ENCODE results near the gene DDX46.

DDX46 gene

GRCh38 chr5:134873494-134873893 lies 114.9 kb downstream of the DDX46 start:
- Histone ChIP-seq H3K4me1 (ENCODE audit: insufficient read depth, low read length, poor library complexity, severe bottlenecking) (peaks cover 6% of the 10 kb centered on the region), H3F3A (ENCODE audit: low read depth) (no peaks in the 10 kb centered on the region), H3K9ac (ENCODE audit: low read depth, low read length, poor library complexity, severe bottlenecking) (peak overlapping the region; percentile 84), H3K27me3 (ENCODE audit: insufficient read depth, low read length, poor library complexity, severe bottlenecking) (no peaks in the 10 kb centered on the region), H3K79me2 (ENCODE audit: insufficient read depth, low read length) (peaks cover 30% of the 10 kb centered on the region), H3K4me2 (ENCODE audit: low read depth, low read length, poor library complexity, severe bottlenecking) (peak overlapping the region; percentile 94), H2AFZ (ENCODE audit: low read length) (peak overlapping the region; percentile 96), H3K9me3 (ENCODE audit: insufficient read depth, low read depth, low read length) (no peaks in the 10 kb centered on the region), H3K9me2 (replicated peaks; ENCODE audit: low read depth, low read length) (no peaks in the 10 kb centered on the region), H3K4me3 (ENCODE audit: low read length, poor library complexity, severe bottlenecking) (peak overlapping the region; percentile 90), H3K36me3 (ENCODE audit: insufficient read depth, low read length) (no peaks in the 10 kb centered on the region), H4K20me1 (ENCODE audit: insufficient read depth, low read length, poor library complexity, severe bottlenecking) (no peaks in the 10 kb centered on the region)
- TF ChIP-seq EZH2phosphoT487 (IDR thresholded peaks at IDR 0.05; ENCODE audit: borderline replicate concordance): no peak

GRCh38 chr5:134873987-134874830 lies 115.6 kb downstream of the DDX46 start, which contains the start of gene TXNDC15:
TXNDC15 (plus strand) TSS chr5:134874371; CDS start chr5:134874428, 57 bp downstream.
- peak within 1 kb of the TSS; percentile 96 for H2AFZ ChIP-seq (ENCODE audit: low read length)
- H4K20me1 ChIP-seq (ENCODE audit: insufficient read depth, low read length, poor library complexity, severe bottlenecking): no peaks in the 10 kb centered on the region
- no peaks in the 10 kb centered on the region for H3K9me3 ChIP-seq (ENCODE audit: insufficient read depth, low read depth, low read length)
- H3K27me3 ChIP-seq (ENCODE audit: insufficient read depth, low read length, poor library complexity, severe bottlenecking): no peaks in the 10 kb centered on the region
- H3K9me2 ChIP-seq (replicated peaks; ENCODE audit: low read depth, low read length): no peaks in the 10 kb centered on the region
- H3K36me3 ChIP-seq (ENCODE audit: insufficient read depth, low read length): no peaks in the 10 kb centered on the region
- H3K4me3 ChIP-seq (ENCODE audit: low read length, poor library complexity, severe bottlenecking): peak within 1 kb of the TSS; percentile 90
- H3K79me2 ChIP-seq (ENCODE audit: insufficient read depth, low read length): peaks cover 30% of the 10 kb centered on the region
- H3K4me1 ChIP-seq (ENCODE audit: insufficient read depth, low read length, poor library complexity, severe bottlenecking): peaks cover 6% of the 10 kb centered on the region
- TF ChIP-seq EZH2phosphoT487 (IDR thresholded peaks at IDR 0.05; ENCODE audit: borderline replicate concordance) (no peak), CTCF (conservative IDR thresholded peaks at IDR 0.05; ENCODE audit: low read length) (no peak)
- no peaks in the 10 kb centered on the region for H3F3A ChIP-seq (ENCODE audit: low read depth)
- peak within 1 kb of the TSS; percentile 84 for H3K9ac ChIP-seq (ENCODE audit: low read depth, low read length, poor library complexity, severe bottlenecking)
- peak within 1 kb of the TSS; percentile 94 for H3K4me2 ChIP-seq (ENCODE audit: low read depth, low read length, poor library complexity, severe bottlenecking)

- no peaks in the 10 kb centered on the region for H3K9me2 ChIP-seq (replicated peaks; ENCODE audit: low read depth, low read length)
- H4K20me1 ChIP-seq (ENCODE audit: insufficient read depth, low read length, poor library complexity, severe bottlenecking): no peaks in the 10 kb centered on the region
- H3K36me3 ChIP-seq (ENCODE audit: insufficient read depth, low read length): no peaks in the 10 kb centered on the region
- H3K27me3 ChIP-seq (ENCODE audit: insufficient read depth, low read length, poor library complexity, severe bottlenecking): no peaks in the 10 kb centered on the region
- peaks cover 6% of the 10 kb centered on the region for H3K4me1 ChIP-seq (ENCODE audit: insufficient read depth, low read length, poor library complexity, severe bottlenecking)
- H3K79me2 ChIP-seq (ENCODE audit: insufficient read depth, low read length): peaks cover 30% of the 10 kb centered on the region
- peak overlapping the region; percentile 84 for H3K9ac ChIP-seq (ENCODE audit: low read depth, low read length, poor library complexity, severe bottlenecking)
- TF ChIP-seq EZH2phosphoT487 (IDR thresholded peaks at IDR 0.05; ENCODE audit: borderline replicate concordance) (no peak), CTCF (conservative IDR thresholded peaks at IDR 0.05; ENCODE audit: low read length) (no peak)
- no peaks in the 10 kb centered on the region for H3F3A ChIP-seq (ENCODE audit: low read depth)
- H3K4me2 ChIP-seq (ENCODE audit: low read depth, low read length, poor library complexity, severe bottlenecking): peak overlapping the region; percentile 94
- peak overlapping the region; percentile 90 for H3K4me3 ChIP-seq (ENCODE audit: low read length, poor library complexity, severe bottlenecking)
- peak overlapping the region; percentile 96 for H2AFZ ChIP-seq (ENCODE audit: low read length)
- H3K9me3 ChIP-seq (ENCODE audit: insufficient read depth, low read depth, low read length): no peaks in the 10 kb centered on the region
Measured at GRCh38 chr5:134874831-134875655, 116.5 kb downstream of the DDX46 start.

Measured in Loucy (cell line).